Renal cortex interstitium (tissue), 11 donors: ENCODE results near the gene PODNL1. TPM values are rescaled to one million over a fixed set of nuclear protein-coding genes. Genes with fewer than 3 reads are reported as not detected.
A peak's percentile ranks its signal among the peaks of the same experiment; 100 is the strongest.

ENCODE experiments used
- DNase-seq, 11 donors: peaks; one replicate each; pipeline ENCODE4 v3.0.0-alpha.2; 2013; ENCODE audit warnings: low read depth in 9 of 11, low spot score in 4 of 11; ENCODE audit errors: extremely low read depth in 1 of 11
- polyA plus RNA-seq, 3 donors: library from polyadenylated mRNA; unstranded; fragments of 120-200 nt; gene quantifications; one replicate each; pipeline ENCODE4 v1.2.1, GENCODE V29; 2013; ENCODE audit not compliant: insufficient read length in 3 of 3

The PODNL1 gene
- polyA plus RNA-seq, 3 donors, result 1.2 to 1.5 (median 1.2) TPM

GRCh38 chr19:13960863-13961784, 22.9 kb upstream of the PODNL1 start:
- DNase-seq, result no peak

GRCh38 chr19:13959962-13960862, 22.0 kb upstream of the PODNL1 start:
- no peak for DNase-seq

GRCh38 chr19:13959141-13959961, 21.1 kb upstream of the PODNL1 start:
- no peak for DNase-seq

- DNase-seq, result no peak
Measured at GRCh38 chr19:13958043-13958442, 19.8 kb upstream of the PODNL1 start.

GRCh38 chr19:13957051-13957450, 18.8 kb upstream of the PODNL1 start:
- no peak for DNase-seq

- DNase-seq, result no peak
Measured at GRCh38 chr19:13956365-13956744, 18.1 kb upstream of the PODNL1 start.

GRCh38 chr19:13955662-13956364, 17.6 kb upstream of the PODNL1 start:
- no peak for DNase-seq

GRCh38 chr19:13954185-13954584, 16.0 kb upstream of the PODNL1 start:
- no peak for DNase-seq

GRCh38 chr19:13952931-13953531, 14.8 kb upstream of the PODNL1 start:
- DNase-seq, result no peak

GRCh38 chr19:13952154-13952930, 14.1 kb upstream of the PODNL1 start, which contains the start of gene DCAF15:
Gene DCAF15, plus strand, starts transcription at chr19:13952509. Its CDS starts 4 bp downstream, at chr19:13952513.
- peak; percentile 97 to 100 (median 99) for DNase-seq

- DNase-seq, result no peak
Measured at GRCh38 chr19:13951799-13952153, 13.6 kb upstream of the PODNL1 start.

GRCh38 chr19:13951043-13951442, 12.8 kb upstream of the PODNL1 start:
- no peak for DNase-seq

- no peak for DNase-seq
Measured at GRCh38 chr19:13946414-13946813, 8.2 kb upstream of the PODNL1 start.

GRCh38 chr19:13942023-13942684, 3.9 kb upstream of the PODNL1 start:
- no peak for DNase-seq

GRCh38 chr19:13937479-13938300, 527 bp downstream of the PODNL1 start:
- DNase-seq, result no peak
